HCT116 (cell line): ENCODE results near the gene PTPN2. TPM values are rescaled to one million over a fixed set of nuclear protein-coding genes. Genes with fewer than 3 reads are reported as not detected.

Experiments used
- ATAC-seq: fragments of 200-7000 bp; cut with Tn5 transposase; 2 replicates; pipeline ENCODE4 v1.9.1; 2020; ENCODE audit warnings: mild to moderate bottlenecking, moderate library complexity
- BruUV-seq: library from RNA; stranded (reverse); fragments of 400-500 nt; replicated peaks from 2 replicates; lab custom pipeline; 2021; lab: Mats Ljungman, UMichigan
- CTCF ChIA-PET: fragments of 300-600 bp; sonication (Branson Sonifier 250); formaldehyde crosslinking; loops from one replicate; lab custom pipeline; 2021; ENCODE audit warnings: antibody characterized with exemption; lab: Charles Lee
- POLR2A ChIA-PET: fragments of 300-600, 350-600 bp; sonication (Branson Sonifier 250); formaldehyde crosslinking; loops from one replicate; lab custom pipeline; 2021; ENCODE audit warnings: antibody characterized with exemption; lab: Charles Lee
- RAD21 ChIA-PET, 2 experiments: fragments of 300-600 bp; sonication (Branson Sonifier 250); formaldehyde crosslinking; loops; one replicate each; lab custom pipeline; 2023; ENCODE audit warnings: low total read pairs in 2 of 2; ENCODE audit not compliant: uncharacterized antibody in 2 of 2, unreplicated experiment in 2 of 2, low non-redundant PET in 1 of 2; lab: Charles Lee
- DNase-seq: peaks from one replicate; pipeline ENCODE4 v3.0.0-alpha.2; 2010; ENCODE audit warnings: low read depth, low spot score
- H2AFZ ChIP-seq: fragments of 200-600 bp; shearing (Covaris generic), sonication (generic); 2 replicates; pipeline ENCODE4 v1.6.1; 2017; ENCODE audit warnings: low read depth, mixed run types, mixed read lengths, antibody characterized with exemption, low read length; ENCODE audit not compliant: poor library complexity, severe bottlenecking
- H3K27ac ChIP-seq: 2 replicates; pipeline ENCODE4 v1.5.1; 2012; ENCODE audit warnings: low read depth, low read length
- H3K27me3 ChIP-seq: fragments of 200-600 bp; sonication (generic); 2 replicates; pipeline ENCODE4 v1.6.1; 2016; ENCODE audit warnings: mixed run types, low read length, mixed read lengths; ENCODE audit not compliant: insufficient read depth
- H3K36me3 ChIP-seq, 2 experiments: fragments of 200-500 bp in 1 of 2; fragments of 200-600 bp in 1 of 2; sonication (Bioruptor generic) in 1 of 2; sonication (generic) in 1 of 2; 2 replicates each; pipeline versions ENCODE4 v1.5.1 to v1.6.1; 2014 to 2016; ENCODE audit warnings: low read length in 2 of 2, inconsistent platforms in 1 of 2, mixed read lengths in 1 of 2, mixed run types in 1 of 2; ENCODE audit not compliant: insufficient read depth in 2 of 2, control insufficient read depth in 1 of 2
- H3K4me1 ChIP-seq, 2 experiments: fragments of 200-600 bp in 1 of 2; sonication (generic) in 1 of 2; 2 replicates each; pipeline versions ENCODE4 v1.5.1 to v1.6.1; 2012 to 2017; ENCODE audit warnings: low read length in 2 of 2, inconsistent platforms in 1 of 2, mild to moderate bottlenecking in 1 of 2, mixed read lengths in 1 of 2, mixed run types in 1 of 2, moderate library complexity in 1 of 2; ENCODE audit not compliant: insufficient read depth in 2 of 2, control insufficient read depth in 1 of 2
- H3K4me2 ChIP-seq: fragments of 200-600 bp; sonication (generic); 2 replicates; pipeline ENCODE4 v1.6.1; 2017; ENCODE audit warnings: mixed run types, low read length, mixed read lengths
- H3K4me3 ChIP-seq, 2 experiments: fragments of 200-600 bp in 1 of 2; sonication (generic) in 1 of 2; replicated peaks in 1 of 2; 2 replicates each; pipeline ENCODE4 v1.5.1; 2011 to 2016; ENCODE audit warnings: low read length in 2 of 2, control low read depth in 1 of 2, low read depth in 1 of 2, mild to moderate bottlenecking in 1 of 2, mixed read lengths in 1 of 2, mixed run types in 1 of 2
- H3K79me2 ChIP-seq: fragments of 200-600 bp; sonication (generic); 2 replicates; pipeline ENCODE4 v1.6.1; 2017; ENCODE audit warnings: mild to moderate bottlenecking, mixed run types, low read length, moderate library complexity, mixed read lengths; ENCODE audit not compliant: insufficient read depth
- H3K9ac ChIP-seq: fragments of 200-600 bp; sonication (generic); 2 replicates; pipeline ENCODE4 v1.6.1; 2016; ENCODE audit warnings: low read length, mixed read lengths
- H3K9me2 ChIP-seq: fragments of 200-600 bp; sonication (generic), shearing (Covaris generic); 2 replicates; pipeline ENCODE4 v1.6.1; 2017; ENCODE audit warnings: mixed run types, mild to moderate bottlenecking, moderate library complexity; ENCODE audit not compliant: insufficient read depth
- H3K9me3 ChIP-seq, 2 experiments: fragments of 200-500 bp in 1 of 2; fragments of 200-600 bp in 1 of 2; sonication (Bioruptor generic) in 1 of 2; sonication (generic) in 1 of 2; 2 replicates each; pipeline ENCODE4 v1.6.1; 2014 to 2017; ENCODE audit warnings: low read length in 2 of 2, mixed read lengths in 2 of 2, inconsistent platforms in 1 of 2, low read depth in 1 of 2, mild to moderate bottlenecking in 1 of 2, mixed run types in 1 of 2, moderate library complexity in 1 of 2; ENCODE audit not compliant: control insufficient read depth in 1 of 2, insufficient read depth in 1 of 2
- H4K20me1 ChIP-seq: fragments of 200-600 bp; sonication (generic), shearing (Covaris generic); 2 replicates; pipeline ENCODE4 v1.6.1; 2017; ENCODE audit warnings: mixed run types, mild to moderate bottlenecking, moderate library complexity; ENCODE audit not compliant: insufficient read depth
- ATF3 ChIP-seq: IDR thresholded peaks from 2 replicates; pipeline ENCODE4 v1.6.1; 2012
- CBX3 ChIP-seq: IDR thresholded peaks from 2 replicates; pipeline ENCODE4 v1.6.1; 2012; ENCODE audit warnings: low read depth
- CEBPB ChIP-seq: IDR thresholded peaks from 2 replicates; pipeline ENCODE4 v1.6.1; 2012; ENCODE audit warnings: low read depth
- CTCF ChIP-seq, 3 experiments: fragments of 200-600 bp in 1 of 3; sonication (generic) in 1 of 3; IDR thresholded peaks in 2 of 3; conservative IDR thresholded peaks in 1 of 3; 2 replicates each; pipeline ENCODE4 v1.5.1; 2012 to 2017; ENCODE audit warnings: low read depth in 2 of 3, low read length in 2 of 3, antibody characterized with exemption in 1 of 3, borderline replicate concordance in 1 of 3, control low read depth in 1 of 3, mild to moderate bottlenecking in 1 of 3, mixed read lengths in 1 of 3, mixed run types in 1 of 3, moderate library complexity in 1 of 3; ENCODE audit not compliant: insufficient read depth in 1 of 3
- EGR1 ChIP-seq: IDR thresholded peaks from 2 replicates; pipeline ENCODE4 v1.6.1; 2012; ENCODE audit warnings: low read depth
- ELF1 ChIP-seq: IDR thresholded peaks from 2 replicates; pipeline ENCODE4 v1.6.1; 2012; ENCODE audit warnings: low read depth, borderline replicate concordance
- EZH2 ChIP-seq: fragments of 200-600 bp; sonication (generic); IDR thresholded peaks from 2 replicates; pipeline ENCODE4 v1.6.1; 2017; ENCODE audit warnings: antibody characterized with exemption, mixed run types
- EZH2phosphoT487 ChIP-seq: fragments of 200-600 bp; IDR thresholded peaks from 2 replicates; pipeline ENCODE4 v1.6.1; 2018; ENCODE audit warnings: antibody characterized with exemption, borderline replicate concordance
- FOSL1 ChIP-seq: IDR thresholded peaks from 2 replicates; pipeline ENCODE4 v1.6.1; 2012; ENCODE audit warnings: low read depth
- JUND ChIP-seq: IDR thresholded peaks from 2 replicates; pipeline ENCODE4 v1.6.1; 2012
- MAX ChIP-seq: IDR thresholded peaks from 2 replicates; pipeline ENCODE4 v1.6.1; 2012
- POLR2A ChIP-seq: IDR thresholded peaks from 2 replicates; pipeline ENCODE4 v1.7.0; 2011; ENCODE audit warnings: borderline replicate concordance; ENCODE audit not compliant: insufficient read depth, insufficient read length; ENCODE audit errors: extremely low read depth
- RAD21 ChIP-seq: IDR thresholded peaks from 2 replicates; pipeline ENCODE4 v1.6.1; 2012; ENCODE audit warnings: low read depth, mild to moderate bottlenecking
- REST ChIP-seq: IDR thresholded peaks from 2 replicates; pipeline ENCODE4 v1.6.1; 2012; ENCODE audit warnings: low read depth
- SRF ChIP-seq: IDR thresholded peaks from 2 replicates; pipeline ENCODE4 v1.6.1; 2012; ENCODE audit warnings: low read depth
- TCF7L2 ChIP-seq: IDR thresholded peaks from 2 replicates; pipeline ENCODE4 v1.7.0; 2011; ENCODE audit warnings: borderline replicate concordance, inconsistent platforms; ENCODE audit not compliant: insufficient read depth, insufficient read length; ENCODE audit errors: extremely low read depth
- YY1 ChIP-seq: IDR thresholded peaks from 2 replicates; pipeline ENCODE4 v1.6.1; 2011; ENCODE audit warnings: low read length, low read depth, moderate library complexity, mild to moderate bottlenecking; ENCODE audit not compliant: insufficient replicate concordance; ENCODE audit errors: extremely low read depth
- ZBTB33 ChIP-seq: IDR thresholded peaks from 2 replicates; pipeline ENCODE4 v1.6.1; 2011; ENCODE audit warnings: mild to moderate bottlenecking, low read length, moderate library complexity; ENCODE audit not compliant: insufficient replicate concordance; ENCODE audit errors: extremely low read depth
- ZFX ChIP-seq: fragments of 450-650 bp; IDR thresholded peaks from 2 replicates; pipeline ENCODE4 v1.6.1; 2017
- ZNF274 ChIP-seq: fragments of 200-500 bp; sonication (Bioruptor generic); IDR thresholded peaks from 2 replicates; pipeline ENCODE4 v1.6.1; 2014; ENCODE audit warnings: mild to moderate bottlenecking, low read depth, low read length, inconsistent platforms
- intact Hi-C: fragments of 100-400 bp; cut with micrococcal nuclease; formaldehyde crosslinking; loops from 2 replicates; pipeline ENCODE4 v1.10.0; 2022
- total RNA-seq: library from RNA; stranded (reverse); gene quantifications from one replicate; pipeline ENCODE4 v1.2.1, GENCODE V29; 2021; ENCODE audit not compliant: unreplicated experiment

Gene PTPN2
- total RNA-seq, 1 experiment from 2014 or later: 50.3 TPM

- no peak overlapping the region for H3K27ac ChIP-seq
- no peak overlapping the region for H3K4me3 ChIP-seq
- H3K9me3 ChIP-seq: no peaks in the 10 kb centered on the region
- CTCF ChIA-PET: no interaction called here
- POLR2A ChIA-PET: no interaction called here
- BruUV-seq: no TSS peak
- H3K4me2 ChIP-seq: no peak overlapping the region
- H3K27me3 ChIP-seq: no peaks in the 10 kb centered on the region
- H3K9me2 ChIP-seq: no peaks in the 10 kb centered on the region
- RAD21 ChIA-PET: no interaction called here
- no peaks in the 10 kb centered on the region for H3K36me3 ChIP-seq
- no peaks in the 10 kb centered on the region for H4K20me1 ChIP-seq
- no peak for DNase-seq
- peaks cover 67% of the 10 kb centered on the region for H3K79me2 ChIP-seq
- intact Hi-C loops: loop anchor here (10.0 kb wide), 1 partner anchor 52 kb away; no protein-coding TSS in a partner anchor
- TF ChIP-seq RAD21 (no peak), ELF1 (no peak), REST (no peak), CBX3 (no peak), ATF3 (no peak), JUND (no peak), ZBTB33 (no peak), ZFX (no peak), MAX (no peak), TCF7L2 (no peak), EZH2 (no peak), POLR2A (no peak), SRF (no peak), CTCF (IDR thresholded peaks at IDR 0.05 in 2 of 3, conservative IDR thresholded peaks at IDR 0.05 in 1 of 3; ENCODE audit: borderline replicate concordance in 1 of 3, insufficient read depth in 1 of 3, low read depth in 2 of 3, low read length in 2 of 3) (no peak), EZH2phosphoT487 (no peak), EGR1 (no peak), YY1 (no peak), ZNF274 (no peak), FOSL1 (no peak), CEBPB (no peak)
- no peak for ATAC-seq
- H3K9ac ChIP-seq: no peak overlapping the region
- H2AFZ ChIP-seq: no peak overlapping the region
- H3K4me1 ChIP-seq: no peaks in the 10 kb centered on the region; a peak in 1 of 4 replicates
Measured at GRCh38 chr18:12852566-12853315, 31.3 kb downstream of the PTPN2 start.
